Gastrocnemius medialis (tissue), 4 donors: Measurements from ENCODE around the gene ETS2. TPM values are rescaled to one million over a fixed set of nuclear protein-coding genes. Genes with fewer than 3 reads are reported as not detected.
A peak's percentile ranks its signal among the peaks of the same experiment; 100 is the strongest.

Experiments
- ATAC-seq, 2 donors: fragments of 150-250 bp; one replicate each; pipeline ENCODE4 v1.9.1; 2016
- DNase-seq, 2 donors: peaks; one replicate each; pipeline ENCODE4 v3.0.0-alpha.2; 2019
- H3K27ac ChIP-seq, 4 donors: fragments of 200-600 bp; sonication (generic); 1 replicate in 1 of 4; 2 replicates in 3 of 4; pipeline ENCODE4 v1.5.1; 2016 to 2018; ENCODE audit warnings: mild to moderate bottlenecking in 2 of 4, moderate library complexity in 1 of 4
- H3K27me3 ChIP-seq, 3 donors: fragments of 200-600 bp; sonication (generic) in 2 of 3; 1 replicate in 1 of 3; 2 replicates in 2 of 3; pipeline versions ENCODE4 v1.5.1 to v1.6.0; 2016 to 2019; ENCODE audit warnings: mild to moderate bottlenecking in 1 of 3, moderate library complexity in 1 of 3
- H3K36me3 ChIP-seq, 2 donors: fragments of 200-600 bp; sonication (generic) in 1 of 2; one replicate each; pipeline ENCODE4 v1.5.1; 2017 to 2018
- H3K4me1 ChIP-seq, 2 donors: fragments of 200-600 bp; sonication (generic) in 1 of 2; one replicate each; pipeline ENCODE4 v1.5.1; 2016 to 2017; ENCODE audit warnings: mild to moderate bottlenecking in 2 of 2
- H3K4me3 ChIP-seq, 4 donors: fragments of 200-600 bp; sonication (generic) in 3 of 4; 1 replicate in 1 of 4; 2 replicates in 3 of 4; pipeline ENCODE4 v1.5.1; 2016 to 2019; ENCODE audit warnings: mild to moderate bottlenecking in 2 of 4
- H3K9me3 ChIP-seq, 3 donors: fragments of 200-600 bp; sonication (generic) in 2 of 3; 1 replicate in 1 of 3; 2 replicates in 2 of 3; pipeline ENCODE4 v1.5.1; 2016 to 2019
- POLR2A ChIP-seq, 2 donors: fragments of 450-650 bp; IDR thresholded peaks; one replicate each; pipeline ENCODE4 v1.6.1; 2017; ENCODE audit warnings: antibody characterized with exemption in 2 of 2, mild to moderate bottlenecking in 2 of 2, moderate library complexity in 2 of 2
- in situ Hi-C, 4 donors: fragments of 200-750 bp; cut with MboI; loops; one replicate each; pipeline versions ENCODE4 v1.15.0 to v1.8.0; 2017; ENCODE audit warnings: low sequenced_read_pairs in 4 of 4
- intact Hi-C: fragments of 100-400 bp; cut with DNase I; formaldehyde crosslinking; loops from one replicate; pipeline ENCODE4 v1.15.1; 2023; ENCODE audit warnings: low total_unique reads
- total RNA-seq, 4 donors: library from RNA; depleted of rRNA; stranded (reverse); fragments of >200 nt; gene quantifications; one replicate each; pipeline versions ENCODE4 v1.1.0 to v1.2.3, GENCODE V29; 2016
- TF ChIP-seq, protein P1 (sequence below), 5 experiments: fragments of 450-650 bp in 3 of 5; fragments of 200-600 bp in 2 of 5; sonication (generic) in 2 of 5; IDR thresholded peaks in 4 of 5; conservative IDR thresholded peaks in 1 of 5; 1 replicate in 4 of 5; 2 replicates in 1 of 5; pipeline ENCODE4 v1.5.1; 2016 to 2019; ENCODE audit warnings: antibody characterized with exemption in 5 of 5, mild to moderate bottlenecking in 3 of 5, moderate library complexity in 3 of 5

The ETS2 gene
- total RNA-seq, 4 donors from 2014 or later: 51.5 to 136 (median 59.3) TPM

DNA sequence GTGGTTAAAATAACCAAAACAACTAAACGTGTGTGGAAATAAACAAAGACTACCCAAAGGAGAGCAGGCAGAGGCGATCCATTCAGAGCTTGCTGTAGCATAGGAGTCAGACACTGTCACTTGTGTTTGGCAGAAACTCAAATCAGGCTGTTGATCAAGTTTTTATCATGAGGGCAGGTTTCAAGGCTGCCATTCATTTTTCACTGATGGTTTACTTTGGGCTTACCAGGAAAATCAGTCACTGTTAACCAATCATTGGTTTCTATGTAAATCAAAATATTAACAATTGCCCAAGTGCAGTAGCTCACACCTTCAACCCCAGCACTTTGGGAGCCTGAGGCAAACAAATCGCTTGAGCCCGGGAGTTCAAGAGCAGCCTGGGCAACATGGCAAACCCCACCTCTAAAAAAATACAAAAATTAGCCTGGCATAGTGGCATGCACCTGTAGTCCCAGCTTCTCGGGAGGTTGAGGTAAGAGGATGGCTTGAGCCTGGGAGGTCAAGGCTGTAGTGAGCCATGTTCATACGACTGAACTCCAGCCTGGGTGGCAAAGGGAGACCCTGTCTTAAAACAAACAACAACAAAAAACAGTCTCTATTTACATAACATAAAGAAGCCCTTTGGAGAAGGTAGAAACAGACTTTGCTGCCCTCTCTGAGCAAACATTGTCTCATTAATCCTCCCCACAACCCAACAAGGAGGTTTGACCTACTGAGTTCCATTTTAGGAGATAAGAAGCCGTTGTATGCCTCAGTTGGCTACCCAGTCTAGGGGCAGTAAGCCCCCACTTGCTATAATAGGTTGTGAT is 21.1 kb upstream of the ETS2 start:
- Histone ChIP-seq H3K27me3 (no peaks in the 10 kb centered on the region), H3K4me3 (no peak overlapping the region), H3K27ac (no peak overlapping the region), H3K36me3 (no peaks in the 10 kb centered on the region), H3K9me3 (no peaks in the 10 kb centered on the region), H3K4me1 (no peaks in the 10 kb centered on the region)
- TF ChIP-seq, protein P1, sequence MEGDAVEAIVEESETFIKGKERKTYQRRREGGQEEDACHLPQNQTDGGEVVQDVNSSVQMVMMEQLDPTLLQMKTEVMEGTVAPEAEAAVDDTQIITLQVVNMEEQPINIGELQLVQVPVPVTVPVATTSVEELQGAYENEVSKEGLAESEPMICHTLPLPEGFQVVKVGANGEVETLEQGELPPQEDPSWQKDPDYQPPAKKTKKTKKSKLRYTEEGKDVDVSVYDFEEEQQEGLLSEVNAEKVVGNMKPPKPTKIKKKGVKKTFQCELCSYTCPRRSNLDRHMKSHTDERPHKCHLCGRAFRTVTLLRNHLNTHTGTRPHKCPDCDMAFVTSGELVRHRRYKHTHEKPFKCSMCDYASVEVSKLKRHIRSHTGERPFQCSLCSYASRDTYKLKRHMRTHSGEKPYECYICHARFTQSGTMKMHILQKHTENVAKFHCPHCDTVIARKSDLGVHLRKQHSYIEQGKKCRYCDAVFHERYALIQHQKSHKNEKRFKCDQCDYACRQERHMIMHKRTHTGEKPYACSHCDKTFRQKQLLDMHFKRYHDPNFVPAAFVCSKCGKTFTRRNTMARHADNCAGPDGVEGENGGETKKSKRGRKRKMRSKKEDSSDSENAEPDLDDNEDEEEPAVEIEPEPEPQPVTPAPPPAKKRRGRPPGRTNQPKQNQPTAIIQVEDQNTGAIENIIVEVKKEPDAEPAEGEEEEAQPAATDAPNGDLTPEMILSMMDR (IDR thresholded peaks at IDR 0.05 in 4 of 5, conservative IDR thresholded peaks at IDR 0.05 in 1 of 5): no peak
- TF ChIP-seq POLR2A (IDR thresholded peaks at IDR 0.05): no peak
- intact Hi-C loops: no loop called here
- DNase-seq (no peak), ATAC-seq (no peak)
- in situ Hi-C loops: no loop called here

DNA sequence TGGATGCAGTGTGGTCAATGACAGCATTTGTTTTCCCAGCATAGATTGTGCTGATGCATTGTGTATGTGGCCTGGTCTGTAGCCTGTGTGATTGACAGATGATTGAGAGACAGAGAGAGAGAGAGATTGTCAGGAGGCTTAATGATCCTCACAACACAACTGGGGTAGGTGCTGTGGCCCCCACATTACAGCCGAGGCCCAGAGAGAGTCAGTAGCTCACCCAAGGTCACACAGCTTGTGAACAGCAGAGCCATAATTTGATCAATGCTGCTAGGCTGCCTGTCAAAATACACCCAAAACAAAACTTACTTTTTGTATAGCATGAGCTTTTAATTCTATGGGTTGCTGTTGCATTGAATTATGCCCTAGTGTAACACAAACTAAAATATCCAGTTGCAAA is 20.2 kb upstream of the ETS2 start:
- in situ Hi-C loops (no loop called here), intact Hi-C loops (no loop called here)
- Histone ChIP-seq H3K9me3 (no peaks in the 10 kb centered on the region), H3K27ac (no peak overlapping the region), H3K4me3 (no peak overlapping the region), H3K27me3 (no peaks in the 10 kb centered on the region), H3K4me1 (no peaks in the 10 kb centered on the region), H3K36me3 (no peaks in the 10 kb centered on the region)
- no peak for ATAC-seq
- no peak for DNase-seq
- TF ChIP-seq POLR2A (IDR thresholded peaks at IDR 0.05): no peak
- TF ChIP-seq, protein P1 (IDR thresholded peaks at IDR 0.05 in 4 of 5, conservative IDR thresholded peaks at IDR 0.05 in 1 of 5): no peak

DNA sequence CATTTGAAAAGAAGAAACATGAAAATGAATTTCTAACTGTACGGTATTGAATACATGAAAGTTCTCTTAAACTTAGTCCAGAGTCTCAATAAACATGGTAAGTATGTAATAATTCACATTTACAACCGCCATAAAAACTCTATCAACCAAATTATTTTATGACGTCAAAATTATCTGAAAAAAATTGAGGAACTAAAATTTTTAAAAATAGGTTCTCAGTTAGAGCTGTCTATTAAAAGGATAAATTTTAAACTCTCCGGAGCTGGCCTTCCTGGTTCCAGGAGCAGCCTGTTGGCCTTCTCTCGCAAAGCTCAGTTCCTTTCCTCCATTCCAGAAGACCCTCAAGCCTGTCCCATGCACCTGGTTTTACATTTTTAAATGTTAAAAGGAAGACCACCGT is 18.7 kb upstream of the ETS2 start:
- DNase-seq: no peak
- H3K4me1 ChIP-seq: no peaks in the 10 kb centered on the region
- no peaks in the 10 kb centered on the region for H3K27me3 ChIP-seq
- no peaks in the 10 kb centered on the region for H3K36me3 ChIP-seq
- no peak for ATAC-seq
- intact Hi-C loops: no loop called here
- no peak overlapping the region for H3K27ac ChIP-seq
- H3K4me3 ChIP-seq: no peak overlapping the region
- H3K9me3 ChIP-seq: no peaks in the 10 kb centered on the region
- TF ChIP-seq, protein P1 (IDR thresholded peaks at IDR 0.05 in 4 of 5, conservative IDR thresholded peaks at IDR 0.05 in 1 of 5): no peak
- TF ChIP-seq POLR2A (IDR thresholded peaks at IDR 0.05): no peak
- in situ Hi-C loops: no loop called here

GRCh38 chr21:38787461-38788274 is 18.1 kb upstream of the ETS2 start:
- H3K27me3 ChIP-seq: no peaks in the 10 kb centered on the region
- intact Hi-C loops: no loop called here
- H3K27ac ChIP-seq: no peak overlapping the region
- DNase-seq: no peak
- in situ Hi-C loops: no loop called here
- no peak overlapping the region for H3K4me3 ChIP-seq
- H3K4me1 ChIP-seq: no peaks in the 10 kb centered on the region
- ATAC-seq: peak in 1 of 2 donors; percentile 30
- H3K9me3 ChIP-seq: no peaks in the 10 kb centered on the region
- TF ChIP-seq, protein P1 (IDR thresholded peaks at IDR 0.05 in 4 of 5, conservative IDR thresholded peaks at IDR 0.05 in 1 of 5): no peak
- TF ChIP-seq POLR2A (IDR thresholded peaks at IDR 0.05): no peak
- no peaks in the 10 kb centered on the region for H3K36me3 ChIP-seq
